GM20000 (cell line): ENCODE results near the gene CEP128.
A peak's percentile ranks its signal among the peaks of the same experiment; 100 is the strongest.

Source experiments
- DNase-seq: peaks from one replicate; pipeline ENCODE4 v3.0.0; 2012; ENCODE audit warnings: low spot score
- TF ChIP-seq, protein P1 (sequence below): IDR thresholded peaks from 2 replicates; pipeline ENCODE4 v1.5.1; 2012; ENCODE audit warnings: mild to moderate bottlenecking, control low read depth; ENCODE audit errors: extremely low read depth, missing control alignments

The CEP128 gene

DNA sequence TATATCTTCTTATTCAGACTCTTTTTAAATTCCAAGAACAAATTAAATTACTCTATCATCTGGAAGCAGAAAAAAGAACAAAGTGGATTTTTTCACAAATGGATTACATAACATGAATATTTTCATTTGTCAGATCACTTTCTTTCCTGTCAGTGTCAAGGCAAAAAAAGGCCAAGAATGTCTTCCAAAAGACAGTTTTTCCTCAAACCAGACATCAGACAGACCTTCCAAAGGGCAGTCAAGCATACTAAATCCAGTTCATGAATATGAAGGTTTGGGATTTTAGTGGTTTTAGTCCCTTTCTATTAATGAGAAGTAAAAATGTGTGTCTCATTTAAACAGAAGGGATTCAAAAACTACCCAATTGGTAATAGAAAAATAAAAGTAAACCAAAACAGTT, 336.0 kb downstream of the CEP128 start:
- no peak for DNase-seq
- TF ChIP-seq, protein P1, sequence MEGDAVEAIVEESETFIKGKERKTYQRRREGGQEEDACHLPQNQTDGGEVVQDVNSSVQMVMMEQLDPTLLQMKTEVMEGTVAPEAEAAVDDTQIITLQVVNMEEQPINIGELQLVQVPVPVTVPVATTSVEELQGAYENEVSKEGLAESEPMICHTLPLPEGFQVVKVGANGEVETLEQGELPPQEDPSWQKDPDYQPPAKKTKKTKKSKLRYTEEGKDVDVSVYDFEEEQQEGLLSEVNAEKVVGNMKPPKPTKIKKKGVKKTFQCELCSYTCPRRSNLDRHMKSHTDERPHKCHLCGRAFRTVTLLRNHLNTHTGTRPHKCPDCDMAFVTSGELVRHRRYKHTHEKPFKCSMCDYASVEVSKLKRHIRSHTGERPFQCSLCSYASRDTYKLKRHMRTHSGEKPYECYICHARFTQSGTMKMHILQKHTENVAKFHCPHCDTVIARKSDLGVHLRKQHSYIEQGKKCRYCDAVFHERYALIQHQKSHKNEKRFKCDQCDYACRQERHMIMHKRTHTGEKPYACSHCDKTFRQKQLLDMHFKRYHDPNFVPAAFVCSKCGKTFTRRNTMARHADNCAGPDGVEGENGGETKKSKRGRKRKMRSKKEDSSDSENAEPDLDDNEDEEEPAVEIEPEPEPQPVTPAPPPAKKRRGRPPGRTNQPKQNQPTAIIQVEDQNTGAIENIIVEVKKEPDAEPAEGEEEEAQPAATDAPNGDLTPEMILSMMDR: no peak

DNA sequence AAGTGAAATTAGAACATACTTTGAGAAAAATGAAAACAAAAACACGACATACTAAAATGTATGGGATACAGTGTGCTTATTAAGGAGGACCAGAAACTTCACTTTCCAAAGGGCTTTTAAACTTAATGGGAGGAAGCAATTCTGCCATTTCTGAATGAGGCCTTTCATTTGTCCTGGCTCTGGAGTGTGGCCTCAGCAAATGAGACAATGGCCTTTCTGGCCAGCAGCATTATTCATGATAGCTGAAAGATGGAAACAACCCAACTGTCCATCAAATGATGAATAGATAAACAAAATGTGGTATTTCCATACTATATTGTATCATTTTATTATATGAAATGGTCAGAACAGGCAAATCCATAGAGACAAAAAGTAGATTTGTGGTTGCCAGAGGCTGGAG, 338.6 kb downstream of the CEP128 start:
- TF ChIP-seq, protein P1: no peak

DNA sequence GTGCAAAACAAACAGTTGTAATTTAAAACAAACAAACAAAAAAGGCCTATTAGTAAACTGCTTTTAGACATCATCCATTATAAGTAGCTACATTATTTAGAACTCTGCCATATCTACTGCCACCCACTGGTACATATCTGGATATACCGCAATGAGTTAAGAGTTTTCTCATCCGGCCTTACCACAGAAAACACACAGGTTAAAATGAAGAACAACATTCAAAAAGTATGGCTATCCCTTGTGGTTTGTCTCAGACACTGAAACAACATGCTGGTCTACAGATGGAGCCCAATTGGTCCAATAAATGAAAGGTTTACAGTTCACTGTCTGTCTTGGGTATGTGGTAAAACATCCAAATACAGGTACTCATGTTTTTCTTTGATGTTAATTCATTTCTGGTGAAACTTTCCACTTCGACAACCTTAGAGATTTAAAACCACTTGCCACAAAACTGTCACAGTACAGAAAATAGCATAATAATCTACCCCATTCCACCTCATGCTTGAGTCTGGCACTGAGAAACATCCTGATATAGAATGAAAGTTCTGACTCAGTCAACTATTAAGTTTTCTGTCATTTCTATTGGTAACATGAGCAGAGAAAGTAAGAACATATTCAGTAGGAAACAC, 354.3 kb downstream of the CEP128 start:
- TF ChIP-seq, protein P1: no peak
- peak; percentile 25 for DNase-seq

More for the DNA sequence above, 338.6 kb downstream of the CEP128 start:
- no peak for DNase-seq

DNA sequence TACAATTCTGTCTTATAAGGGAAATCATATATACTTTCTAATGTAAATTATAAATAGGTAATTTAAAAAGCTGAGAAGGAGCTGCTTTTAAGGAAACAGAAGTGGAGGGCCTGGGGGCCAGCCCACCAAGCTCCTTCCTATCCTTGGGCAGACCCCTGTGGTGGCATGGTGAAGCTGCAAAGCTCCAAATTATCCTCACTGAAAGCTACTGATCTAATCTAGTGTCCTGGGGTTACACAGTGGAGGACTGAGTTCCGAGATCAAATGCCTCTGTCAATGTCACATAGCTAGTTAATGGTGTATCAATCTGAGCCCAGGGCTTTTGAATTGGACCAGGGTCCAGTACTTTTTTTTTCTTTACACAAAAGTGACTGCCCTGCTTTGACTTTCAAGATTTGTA, 355.4 kb downstream of the CEP128 start:
- DNase-seq: no peak
- TF ChIP-seq, protein P1: no peak

DNA sequence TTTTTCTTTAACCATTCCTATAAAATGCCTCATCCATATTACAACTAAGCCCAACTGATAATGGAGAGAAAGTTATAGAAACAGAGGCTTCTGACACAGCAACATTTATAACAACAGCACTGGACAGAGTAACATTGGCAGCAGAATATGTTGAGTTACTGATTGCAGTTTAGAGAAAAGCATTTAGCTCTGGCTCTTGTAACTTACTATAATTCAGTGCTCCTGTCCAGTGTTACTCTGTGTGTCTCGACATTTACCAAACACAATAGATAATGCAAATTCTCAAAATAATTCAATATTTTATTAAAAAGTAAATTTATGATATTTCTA, 356.1 kb downstream of the CEP128 start:
- TF ChIP-seq, protein P1: no peak
- no peak for DNase-seq

DNA sequence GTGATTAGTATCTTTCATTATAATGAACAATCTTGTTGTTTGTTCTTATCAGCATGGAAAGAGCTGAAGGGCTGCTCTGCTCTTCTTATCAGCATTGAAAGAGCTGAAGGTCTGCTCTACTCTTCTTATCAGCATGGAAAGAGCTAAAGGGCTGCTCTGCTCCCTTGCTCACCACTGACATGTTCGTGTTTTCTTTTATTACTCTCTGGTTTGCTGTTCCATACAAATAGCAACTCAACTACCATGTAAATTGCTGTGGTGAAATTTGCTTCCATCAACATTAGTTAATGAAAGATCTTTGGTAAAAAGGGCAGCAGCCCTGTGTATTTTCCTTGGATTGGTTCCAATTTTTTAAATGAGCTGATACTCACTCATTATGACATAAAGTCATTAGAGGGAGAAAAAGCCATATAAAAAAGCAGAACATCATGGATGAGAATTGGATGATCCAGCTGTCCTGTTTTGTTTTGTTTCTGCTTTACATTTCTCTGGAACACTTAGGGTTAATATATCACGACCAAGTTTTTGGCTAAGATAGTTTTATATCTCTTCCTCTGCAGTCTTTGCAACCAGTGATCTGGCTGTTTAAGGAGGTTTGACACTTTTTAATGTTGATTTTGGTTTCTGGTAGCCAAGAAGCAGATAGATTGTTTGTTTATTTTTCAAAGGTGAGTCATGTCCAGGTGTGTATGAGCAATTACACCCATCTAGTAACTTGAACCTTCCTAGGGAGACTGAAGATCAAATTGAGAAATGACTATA, 356.6 kb downstream of the CEP128 start:
- DNase-seq: no peak
- TF ChIP-seq, protein P1: no peak

DNA sequence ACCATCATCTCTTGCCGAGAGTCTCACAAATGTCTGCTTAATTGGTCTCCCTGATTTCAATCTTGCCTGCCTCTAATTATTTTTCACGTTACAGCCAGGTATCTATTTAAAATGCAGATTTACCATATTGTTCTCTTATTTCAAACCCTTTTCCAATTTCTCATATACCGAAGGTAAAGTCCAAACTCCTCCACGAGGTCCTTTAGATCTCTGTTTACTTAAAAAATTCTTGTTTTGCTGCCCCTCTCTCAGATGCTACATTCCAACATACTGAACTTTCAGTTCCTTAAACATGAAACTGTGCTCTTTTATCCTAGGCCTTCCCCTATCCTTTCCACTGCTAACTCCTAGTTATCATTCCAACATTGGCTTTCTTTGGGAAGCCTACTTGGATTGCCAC, 363.9 kb downstream of the CEP128 start:
- TF ChIP-seq, protein P1: no peak
- no peak for DNase-seq
